Body of pancreas (tissue), 4 donors: Measurements from ENCODE around the gene SCRT2. TPM values are rescaled to one million over a fixed set of nuclear protein-coding genes. Genes with fewer than 3 reads are reported as not detected.

Experiments used
- ATAC-seq: fragments of 150-250 bp; one replicate; pipeline ENCODE4 v1.9.1; 2016
- DNase-seq, 4 donors: peaks; one replicate each; pipeline ENCODE4 v3.0.0-alpha.2; 2019
- H3K27ac ChIP-seq, 4 donors: fragments of 200-600 bp; sonication (generic); 1 replicate in 3 of 4; 2 replicates in 1 of 4; pipeline versions ENCODE4 v1.5.1 to v1.6.1; 2016 to 2019; ENCODE audit warnings: mild to moderate bottlenecking in 1 of 4, mixed read lengths in 1 of 4, moderate library complexity in 1 of 4
- H3K27me3 ChIP-seq, 2 donors: fragments of 200-600 bp; sonication (generic); one replicate each; pipeline ENCODE4 v1.6.0; 2016; ENCODE audit warnings: mild to moderate bottlenecking in 1 of 2
- H3K36me3 ChIP-seq, 2 donors: fragments of 200-600 bp; sonication (generic); replicated peaks in 1 of 2; 2 replicates each; pipeline ENCODE4 v1.5.1; 2016; ENCODE audit warnings: low read depth in 2 of 2; ENCODE audit not compliant: insufficient read depth in 1 of 2
- H3K4me1 ChIP-seq: fragments of 200-600 bp; sonication (generic); one replicate; pipeline ENCODE4 v1.6.0; 2016
- H3K4me3 ChIP-seq, 2 donors: fragments of 200-600 bp; sonication (generic); 1 replicate in 1 of 2; 2 replicates in 1 of 2; pipeline ENCODE4 v1.5.1; 2016 to 2019
- H3K9me3 ChIP-seq, 3 donors: fragments of 200-600 bp; sonication (generic); 1 replicate in 2 of 3; 2 replicates in 1 of 3; pipeline ENCODE4 v1.5.1; 2016
- CTCF ChIP-seq, 7 experiments: fragments of 450-650 bp in 4 of 7; fragments of 200-600 bp in 3 of 7; sonication (generic) in 3 of 7; IDR thresholded peaks; one replicate each; pipeline ENCODE4 v1.5.1; 2016 to 2019; ENCODE audit warnings: antibody characterized with exemption in 7 of 7
- POLR2A ChIP-seq, 3 donors: fragments of 450-650 bp; IDR thresholded peaks; one replicate each; pipeline ENCODE4 v1.6.1; 2016; ENCODE audit warnings: antibody characterized with exemption in 3 of 3, mild to moderate bottlenecking in 2 of 3
- WGBS, 2 donors: methylation state at CpG; one replicate each; pipeline ENCODE4 v1.1.5; 2017; 5-methylcytosine and 5-hydroxymethylcytosine counted together
- intact Hi-C: fragments of 100-400 bp; cut with DNase I; formaldehyde crosslinking; loops from one replicate; pipeline ENCODE4 v1.15.1; 2023
- total RNA-seq, 2 donors: library from RNA; depleted of rRNA; stranded (reverse); fragments of >200 nt; gene quantifications; one replicate each; pipeline ENCODE4 v1.1.0, GENCODE V29; 2016

SCRT2 gene
- total RNA-seq, 2 donors from 2014 or later = under 0.01 TPM; not detected in 1

- no peaks in the 10 kb centered on the region for H3K36me3 ChIP-seq
- H3K27ac ChIP-seq = no peak overlapping the region
- no peak overlapping the region for H3K4me3 ChIP-seq
- peaks cover 20% of the 10 kb centered on the region for H3K4me1 ChIP-seq
- DNase-seq (peak in 1 of 4 donors; percentile 41), ATAC-seq (no peak)
- no peak for TF ChIP-seq POLR2A (IDR thresholded peaks at IDR 0.05)
- TF ChIP-seq CTCF (IDR thresholded peaks at IDR 0.05) = no peak
- no peaks in the 10 kb centered on the region for H3K9me3 ChIP-seq
- peaks cover 0 to 41% of the 10 kb centered on the region in 2 donors for H3K27me3 ChIP-seq
- 3% methylated on average over 24 of the region's 24 CpGs for WGBS, 2 donors
- intact Hi-C loops = no loop called here
Observed at GRCh38 chr20:676315-676937, 824 bp upstream of the SCRT2 start.

- H3K27me3 ChIP-seq = peaks cover 0 to 41% of the 10 kb centered on the region in 2 donors
- WGBS, 2 donors = 3 to 5% methylated on average over 8 to 25 of the region's 25 CpGs
- ATAC-seq = no peak
Observed at GRCh38 chr20:675033-675452, 559 bp downstream of the SCRT2 start.

GRCh38 chr20:673603-674001, 2.0 kb downstream of the SCRT2 start:
- TF ChIP-seq POLR2A (IDR thresholded peaks at IDR 0.05) (no peak), CTCF (IDR thresholded peaks at IDR 0.05) (no peak)
- Histone ChIP-seq H3K4me1 (peaks cover 20% of the 10 kb centered on the region), H3K9me3 (no peaks in the 10 kb centered on the region), H3K4me3 (no peak overlapping the region), H3K27me3 (peaks cover 0 to 38% of the 10 kb centered on the region in 2 donors), H3K36me3 (no peaks in the 10 kb centered on the region), H3K27ac (no peak overlapping the region)
- intact Hi-C loops = no loop called here
- 30 to 38% methylated on average over 1 to 3 of the region's 3 CpGs for WGBS, 2 donors
- no peak for ATAC-seq
- no peak for DNase-seq

More at GRCh38 chr20:675033-675452, 559 bp downstream of the SCRT2 start:
- DNase-seq = no peak
- Histone ChIP-seq H3K36me3 (no peaks in the 10 kb centered on the region), H3K9me3 (no peaks in the 10 kb centered on the region), H3K4me3 (no peak overlapping the region), H3K27ac (no peak overlapping the region), H3K4me1 (peaks cover 20% of the 10 kb centered on the region)
- intact Hi-C loops = no loop called here
- TF ChIP-seq CTCF (IDR thresholded peaks at IDR 0.05) = no peak
- TF ChIP-seq POLR2A (IDR thresholded peaks at IDR 0.05) = no peak

GRCh38 chr20:672963-673602, 2.5 kb downstream of the SCRT2 start:
- ATAC-seq = no peak
- no peak for DNase-seq
- WGBS, 2 donors = 26 to 31% methylated on average over 4 to 7 of the region's 7 CpGs
- peaks cover 20% of the 10 kb centered on the region for H3K4me1 ChIP-seq
- H3K4me3 ChIP-seq = no peak overlapping the region
- H3K27me3 ChIP-seq = peaks cover 0 to 33% of the 10 kb centered on the region in 2 donors
- no peaks in the 10 kb centered on the region for H3K9me3 ChIP-seq
- no peaks in the 10 kb centered on the region for H3K36me3 ChIP-seq
- H3K27ac ChIP-seq = no peak overlapping the region
- peak in 1 of 7 experiments; percentile 6 for TF ChIP-seq CTCF (IDR thresholded peaks at IDR 0.05)
- TF ChIP-seq POLR2A (IDR thresholded peaks at IDR 0.05) = no peak
- intact Hi-C loops = no loop called here
